PC-9 (cell line): ENCODE measurements around the gene PPP1R9A.

ENCODE experiments used
- EZH2 ChIP-seq: fragments of 200-600 bp; sonication (generic); IDR thresholded peaks from 2 replicates; pipeline ENCODE4 v1.8.0; 2017; ENCODE audit warnings: antibody characterized with exemption, low read depth
- TF ChIP-seq, protein P1 (sequence below): fragments of 200-600 bp; sonication (generic); conservative IDR thresholded peaks from 2 replicates; pipeline ENCODE4 v1.6.1; 2017; ENCODE audit warnings: mixed run types, antibody characterized with exemption, mild to moderate bottlenecking, moderate library complexity

- TF ChIP-seq, protein P1, sequence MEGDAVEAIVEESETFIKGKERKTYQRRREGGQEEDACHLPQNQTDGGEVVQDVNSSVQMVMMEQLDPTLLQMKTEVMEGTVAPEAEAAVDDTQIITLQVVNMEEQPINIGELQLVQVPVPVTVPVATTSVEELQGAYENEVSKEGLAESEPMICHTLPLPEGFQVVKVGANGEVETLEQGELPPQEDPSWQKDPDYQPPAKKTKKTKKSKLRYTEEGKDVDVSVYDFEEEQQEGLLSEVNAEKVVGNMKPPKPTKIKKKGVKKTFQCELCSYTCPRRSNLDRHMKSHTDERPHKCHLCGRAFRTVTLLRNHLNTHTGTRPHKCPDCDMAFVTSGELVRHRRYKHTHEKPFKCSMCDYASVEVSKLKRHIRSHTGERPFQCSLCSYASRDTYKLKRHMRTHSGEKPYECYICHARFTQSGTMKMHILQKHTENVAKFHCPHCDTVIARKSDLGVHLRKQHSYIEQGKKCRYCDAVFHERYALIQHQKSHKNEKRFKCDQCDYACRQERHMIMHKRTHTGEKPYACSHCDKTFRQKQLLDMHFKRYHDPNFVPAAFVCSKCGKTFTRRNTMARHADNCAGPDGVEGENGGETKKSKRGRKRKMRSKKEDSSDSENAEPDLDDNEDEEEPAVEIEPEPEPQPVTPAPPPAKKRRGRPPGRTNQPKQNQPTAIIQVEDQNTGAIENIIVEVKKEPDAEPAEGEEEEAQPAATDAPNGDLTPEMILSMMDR = no peak
- TF ChIP-seq EZH2 = no peak
Measured at GRCh38 chr7:94941844-94942632, 34.6 kb downstream of the PPP1R9A start.
